GM18526 (cell line): Measurements from ENCODE around the gene C1QL4.

Experiments
- POLR2A ChIP-seq: IDR thresholded peaks from 3 replicates; pipeline ENCODE4 v1.6.1; 2011; ENCODE audit not compliant: insufficient read length; ENCODE audit errors: extremely low read depth

C1QL4 gene

GRCh38 chr12:49296836-49297694, 39.9 kb downstream of the C1QL4 start:
- no peak for TF ChIP-seq POLR2A

GRCh38 chr12:49296034-49296835, 40.8 kb downstream of the C1QL4 start:
- no peak for TF ChIP-seq POLR2A

- no peak for TF ChIP-seq POLR2A
Observed at GRCh38 chr12:49295082-49295936, 41.7 kb downstream of the C1QL4 start, which contains the start of gene PRPH. Gene PRPH (plus strand): TSS chr12:49295147. CDS start chr12:49295201, 54 bp downstream.

- no peak for TF ChIP-seq POLR2A
Observed at GRCh38 chr12:49294804-49295081, 42.2 kb downstream of the C1QL4 start.

- TF ChIP-seq POLR2A, result no peak
Observed at GRCh38 chr12:49294086-49294803, 42.7 kb downstream of the C1QL4 start.

- no peak for TF ChIP-seq POLR2A
Observed at GRCh38 chr12:49293056-49293956, 43.7 kb downstream of the C1QL4 start.

GRCh38 chr12:49292729-49293055, 44.3 kb downstream of the C1QL4 start:
- no peak for TF ChIP-seq POLR2A

GRCh38 chr12:49288922-49289555, 47.9 kb downstream of the C1QL4 start:
- no peak for TF ChIP-seq POLR2A

- TF ChIP-seq POLR2A, result no peak
Observed at GRCh38 chr12:49288412-49288853, 48.6 kb downstream of the C1QL4 start.

- TF ChIP-seq POLR2A, result no peak
Observed at GRCh38 chr12:49287876-49288275, 49.1 kb downstream of the C1QL4 start.

GRCh38 chr12:49284672-49285071, 52.3 kb downstream of the C1QL4 start:
- no peak for TF ChIP-seq POLR2A

- no peak for TF ChIP-seq POLR2A
Observed at GRCh38 chr12:49283541-49284429, 53.2 kb downstream of the C1QL4 start.
